ENCODE measurements around the gene PDSS2.
"Not testable (repeated sequence)": the region's sequence is repeated elsewhere in the genome, so short reads cannot be mapped to it uniquely, and the experiment has no call there.

The PDSS2 gene

DNA sequence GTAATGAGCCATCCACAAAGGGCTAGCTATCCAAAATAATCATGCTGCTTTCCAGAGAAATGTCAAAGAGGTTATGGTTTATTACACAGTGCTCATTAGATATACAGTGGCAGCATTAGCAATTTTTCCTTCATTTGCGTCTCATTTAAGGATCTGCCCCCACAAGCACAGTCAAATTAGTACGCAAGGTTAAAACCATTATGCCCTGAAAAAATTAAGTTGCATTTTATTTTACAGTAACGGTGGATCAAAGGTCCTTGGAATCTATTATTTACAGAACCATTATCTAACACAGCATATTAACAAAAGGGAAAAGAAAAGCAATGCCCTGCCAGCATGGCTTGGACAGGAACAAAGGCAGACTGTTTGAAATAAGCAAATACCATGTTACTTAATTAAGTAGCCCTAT is 144.8 kb downstream of the PDSS2 start:
- no peak for DNase-seq

- no peak for DNase-seq
Measured at GRCh38 chr6:107313776-107314175, 145.6 kb downstream of the PDSS2 start.

- no peak for DNase-seq
Measured at GRCh38 chr6:107310362-107310761, 149.0 kb downstream of the PDSS2 start.

- DNase-seq = no peak
Measured at GRCh38 chr6:107308677-107309076, 150.7 kb downstream of the PDSS2 start.

- DNase-seq = not testable (repeated sequence)
Measured at GRCh38 chr6:107305994-107306393, 153.4 kb downstream of the PDSS2 start.

GRCh38 chr6:107305391-107305790 is 154.0 kb downstream of the PDSS2 start:
- DNase-seq = no peak

- no peak for DNase-seq
Measured at GRCh38 chr6:107304421-107305025, 154.8 kb downstream of the PDSS2 start.

DNA sequence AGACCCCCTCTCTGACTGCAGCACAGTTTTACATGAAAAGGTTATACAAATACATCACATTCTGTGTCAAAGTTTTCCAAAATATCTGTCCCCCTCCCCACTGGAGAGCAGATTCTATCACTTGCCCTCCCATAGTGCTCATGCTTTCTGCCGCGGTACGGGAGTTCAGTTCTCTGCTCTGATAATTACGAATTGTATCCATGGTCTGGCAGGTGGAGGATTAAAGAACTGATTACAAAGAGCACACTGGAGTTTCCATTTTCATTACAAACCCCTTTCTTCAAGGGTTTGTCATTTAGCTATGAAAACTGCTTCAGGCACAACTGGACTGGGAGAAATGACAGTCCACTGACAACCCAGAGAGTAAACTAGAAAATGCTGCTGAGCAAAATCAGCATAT is 166.0 kb downstream of the PDSS2 start:
- no peak for DNase-seq

GRCh38 chr6:107292715-107293271 is 166.6 kb downstream of the PDSS2 start:
- DNase-seq = no peak

DNA sequence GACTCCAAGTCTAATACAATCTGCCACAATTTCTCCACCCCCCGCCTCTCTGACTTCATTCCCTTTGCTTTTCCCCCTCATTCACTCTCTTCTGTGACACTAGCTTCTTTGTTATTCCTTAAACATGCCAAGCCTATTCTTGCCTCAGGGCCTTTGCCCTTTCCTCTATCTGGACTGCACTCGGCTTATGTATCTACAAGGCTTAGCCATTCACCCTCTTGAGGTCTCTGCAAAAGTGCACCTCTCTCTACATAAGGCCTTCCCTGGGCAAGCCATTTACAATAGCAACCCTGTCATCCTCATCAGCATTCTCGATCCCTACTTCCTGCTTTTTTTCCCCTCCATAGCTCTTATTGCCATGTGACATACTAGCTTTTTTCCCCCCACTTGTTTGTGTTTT is 168.9 kb downstream of the PDSS2 start:
- no peak for DNase-seq

GRCh38 chr6:107289258-107289657 is 170.1 kb downstream of the PDSS2 start:
- not testable (repeated sequence) for DNase-seq

DNA sequence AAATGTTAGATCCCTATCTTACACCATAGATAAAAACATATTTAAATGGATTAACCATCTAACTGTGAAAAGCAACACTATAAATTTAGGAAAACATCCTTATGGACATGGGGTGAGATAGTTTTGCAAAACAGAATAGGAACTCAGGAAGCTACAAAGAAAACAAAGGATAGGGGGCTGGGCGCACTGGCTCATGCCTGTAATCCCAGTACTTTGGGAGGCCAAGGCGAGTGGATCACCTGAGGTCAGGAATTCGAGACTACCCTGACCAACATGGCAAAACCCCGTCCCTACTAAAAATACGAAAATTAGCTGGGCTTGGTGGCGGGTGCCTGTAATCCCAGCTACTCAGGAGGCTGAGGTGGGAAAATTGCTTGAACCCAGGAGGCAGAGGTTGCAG is 173.7 kb downstream of the PDSS2 start:
- not testable (repeated sequence) for DNase-seq

DNA sequence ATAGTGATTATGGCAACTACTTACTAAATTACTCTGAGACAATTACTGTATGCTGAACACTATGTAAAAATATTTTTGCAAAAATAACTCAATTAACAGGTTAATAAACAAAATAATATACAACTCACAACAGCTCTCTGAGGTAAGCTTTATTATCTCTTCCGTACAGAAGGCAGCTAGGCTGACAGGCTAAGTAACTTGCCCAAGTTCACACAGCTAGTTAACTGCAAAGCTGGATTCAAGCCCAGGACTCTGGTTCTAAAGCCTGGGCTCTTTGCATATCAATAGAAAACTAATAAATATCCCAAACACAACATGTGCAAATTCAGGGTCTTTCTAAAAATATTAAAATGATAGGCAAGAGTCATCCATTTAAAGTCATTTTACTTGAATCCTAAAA is 174.6 kb downstream of the PDSS2 start:
- DNase-seq = no peak

DNA sequence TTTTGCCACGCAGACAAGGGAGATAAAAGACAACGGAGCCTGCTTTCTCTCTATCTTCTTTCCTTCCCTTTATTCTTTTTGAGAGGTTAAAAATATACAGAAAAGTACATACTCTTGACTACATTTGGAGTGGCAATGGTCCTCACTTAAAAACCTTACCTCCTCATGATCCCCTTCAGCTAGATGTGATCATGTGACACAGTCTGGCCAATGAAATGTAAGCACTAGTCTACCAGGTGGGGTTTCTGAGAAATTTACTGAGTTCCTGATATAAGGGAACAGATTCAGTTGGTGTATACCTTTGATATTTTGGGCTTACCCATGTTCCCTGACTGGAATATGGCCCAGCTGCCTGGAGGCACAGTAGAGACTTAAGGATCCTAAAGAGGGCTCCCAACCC is 178.6 kb downstream of the PDSS2 start:
- DNase-seq = no peak

- not testable (repeated sequence) for DNase-seq
Measured at GRCh38 chr6:107280001-107280400, 179.4 kb downstream of the PDSS2 start.

DNA sequence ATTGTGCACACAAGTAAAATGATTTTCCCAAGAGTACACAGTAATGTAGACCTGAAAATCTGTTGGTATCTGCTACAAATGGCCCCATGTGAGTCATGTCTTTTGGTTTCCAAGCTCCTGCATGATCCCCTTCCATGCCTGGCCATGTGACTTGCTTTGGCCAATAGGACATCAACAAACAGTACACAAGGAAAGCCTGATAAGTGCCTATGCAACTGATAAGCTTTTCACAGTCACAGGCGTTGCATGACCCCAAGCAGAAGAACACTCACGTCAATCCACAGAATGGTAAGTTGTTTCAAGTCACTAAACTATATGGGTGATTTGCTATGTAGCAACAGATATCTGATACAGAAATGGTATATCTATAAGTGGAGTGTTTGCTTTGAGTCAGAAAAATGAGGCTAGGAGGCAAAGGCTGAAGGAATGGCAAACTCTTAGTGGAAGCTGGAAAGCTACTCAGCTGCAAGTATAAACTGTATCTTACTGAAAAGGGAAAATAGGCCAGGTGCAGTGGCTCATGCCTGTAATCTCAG is 184.0 kb downstream of the PDSS2 start:
- no peak for DNase-seq

DNA sequence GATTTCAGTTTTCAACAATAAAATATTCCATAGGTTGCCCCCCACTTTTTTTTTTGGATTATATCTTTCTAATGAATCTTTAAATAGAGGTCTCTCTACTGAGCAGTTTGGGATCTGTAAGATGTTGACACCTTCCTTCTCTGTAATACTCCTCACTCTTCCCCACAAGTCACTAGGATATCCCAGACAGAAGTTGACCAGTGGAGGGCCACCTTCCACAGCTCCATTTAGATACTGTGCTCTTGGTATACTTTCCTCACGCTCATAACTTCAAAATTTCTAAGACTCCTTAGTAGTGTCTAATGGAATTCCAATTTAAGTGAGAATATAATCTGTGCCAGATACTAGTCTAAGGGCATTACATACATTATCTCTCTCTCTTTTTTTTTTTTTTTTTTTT is 185.1 kb downstream of the PDSS2 start:
- no peak for DNase-seq

DNA sequence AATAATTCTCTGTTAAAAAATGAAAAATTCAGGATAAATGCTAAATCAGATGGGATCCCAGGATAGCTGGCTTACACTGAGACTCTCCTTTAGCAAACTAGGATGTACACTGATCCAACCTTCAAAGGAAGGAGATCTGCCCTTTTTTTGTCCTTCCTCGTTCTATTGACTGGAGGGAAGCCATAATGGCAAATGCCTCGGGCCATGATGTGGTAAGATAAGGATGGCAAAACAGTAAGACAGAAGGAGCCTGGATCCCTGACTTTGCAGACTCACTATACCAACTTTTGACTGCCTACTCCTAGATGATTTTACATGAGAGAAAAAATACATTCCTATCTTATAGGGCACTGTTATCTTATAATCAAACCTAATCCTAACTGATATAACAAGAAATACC is 187.1 kb downstream of the PDSS2 start:
- no peak for DNase-seq

DNA sequence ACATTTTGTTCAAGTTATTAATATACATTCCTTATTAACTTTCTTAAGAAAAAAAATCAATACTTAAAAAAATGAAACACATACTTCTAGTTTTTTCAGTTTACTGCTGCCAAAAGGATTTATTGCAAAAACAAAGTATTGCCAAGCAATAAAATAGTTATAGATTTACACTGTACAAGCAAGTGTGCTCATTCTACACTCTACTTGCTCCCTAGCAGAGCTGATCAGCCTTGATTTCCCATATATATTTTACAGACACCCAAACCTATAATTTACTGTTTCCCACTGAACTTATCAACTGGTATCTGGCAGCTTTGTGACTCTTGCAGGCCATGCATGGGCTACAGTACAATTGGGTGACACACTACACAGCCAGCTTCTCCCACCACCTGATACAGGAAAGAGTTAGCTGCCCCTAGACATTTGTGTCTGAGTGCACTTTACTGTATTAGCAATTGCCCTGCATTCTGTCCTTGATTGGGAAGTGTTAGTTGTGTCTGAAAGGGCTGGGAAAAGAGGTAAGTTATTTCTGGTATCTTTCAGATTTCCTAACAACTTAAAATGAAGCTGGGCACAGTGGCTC is 188.1 kb downstream of the PDSS2 start:
- no peak for DNase-seq

DNA sequence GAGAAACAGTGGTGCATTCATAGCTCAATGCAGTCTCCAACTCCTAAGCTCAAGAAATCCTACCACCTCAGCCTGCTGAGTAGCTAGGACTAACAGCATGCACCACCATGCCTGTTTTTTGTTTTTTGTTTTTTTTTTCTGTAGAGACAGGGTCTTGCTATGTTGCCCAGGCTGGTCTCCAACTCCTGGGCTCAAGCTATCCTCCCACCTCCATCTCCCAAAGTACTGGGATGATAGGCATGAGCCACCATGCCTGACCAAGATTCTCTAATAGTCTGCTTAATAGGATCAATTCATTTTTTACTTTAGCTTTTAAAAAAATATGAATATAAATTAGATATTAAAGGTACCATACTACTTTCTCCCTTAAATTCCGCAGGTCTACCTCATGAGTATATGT is 191.7 kb downstream of the PDSS2 start:
- DNase-seq = no peak

DNA sequence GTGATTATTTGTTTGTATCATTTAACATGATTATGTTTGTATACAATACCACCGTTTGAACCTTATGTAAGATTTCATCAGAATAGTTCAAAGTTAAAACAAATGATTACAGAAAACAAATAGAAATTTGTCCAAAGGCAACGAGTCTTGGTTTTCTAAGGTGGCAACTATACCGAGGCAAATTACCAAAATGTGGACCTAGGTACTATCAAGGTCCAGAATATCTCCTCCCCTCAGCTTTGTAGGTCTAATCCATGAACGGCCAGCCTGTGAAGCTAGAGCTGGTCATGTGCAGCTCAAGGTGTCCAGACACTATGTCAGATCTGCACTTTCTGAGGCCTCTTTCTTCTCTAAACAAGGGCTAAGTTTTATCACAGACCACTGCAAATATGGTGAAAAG is 192.4 kb downstream of the PDSS2 start:
- no peak for DNase-seq

GRCh38 chr6:107266563-107266962 is 192.8 kb downstream of the PDSS2 start:
- no peak for DNase-seq

DNA sequence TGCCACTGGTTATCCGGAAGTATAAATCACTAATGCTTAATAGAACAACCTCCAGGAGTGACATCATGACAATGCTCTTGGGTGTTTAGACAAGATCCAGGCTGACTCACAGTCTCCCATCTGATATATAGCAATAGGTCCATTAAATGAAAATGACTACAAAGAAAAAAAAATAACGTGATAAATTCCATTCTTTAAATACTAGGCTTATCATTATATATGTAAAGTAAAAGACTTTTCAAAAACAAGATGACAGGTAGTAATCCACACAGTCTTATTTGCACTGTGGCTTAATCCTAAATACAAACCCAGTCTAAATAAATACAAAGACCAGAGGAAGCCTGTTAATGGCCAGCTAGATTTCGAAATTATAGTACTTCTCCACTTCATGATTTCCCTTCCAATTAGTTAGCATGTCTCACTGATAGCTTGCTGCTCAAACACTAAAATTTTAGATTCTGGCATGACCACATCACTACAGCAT is 195.0 kb downstream of the PDSS2 start:
- peak; percentile 60 to 86 for DNase-seq

DNA sequence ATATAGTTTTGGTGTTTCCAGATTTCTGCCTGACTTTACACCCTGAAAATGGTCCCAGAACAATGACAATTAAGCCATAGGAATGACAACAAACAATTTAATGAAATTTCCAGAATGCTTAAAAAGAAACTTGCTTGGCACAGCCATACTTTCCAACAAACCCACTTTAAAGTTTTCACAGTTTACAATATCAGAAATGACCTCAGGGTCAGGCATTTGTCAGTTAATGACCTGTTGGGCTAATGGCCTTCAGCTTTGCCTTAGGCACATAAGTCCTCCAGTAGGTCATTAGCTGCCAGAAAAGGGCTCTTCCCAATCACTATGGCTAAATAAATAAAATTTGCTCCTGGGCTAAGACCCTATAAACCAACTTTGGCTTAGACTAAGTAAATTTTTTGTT is 199.4 kb downstream of the PDSS2 start:
- no peak for DNase-seq

All from SHP77 (cell line).